GM19351 (cell line): ENCODE results near the gene CETP.

Experiments
- ATAC-seq: cut with Tn5 transposase; IDR thresholded peaks from one replicate; pipeline ENCODE4 v1.9.1; 2021; ENCODE audit warnings: mild to moderate bottlenecking, moderate library complexity; ENCODE audit not compliant: unreplicated experiment

The CETP gene

GRCh38 chr16:57016301-57016700 lies 54.6 kb downstream of the CETP start:
- ATAC-seq, result no peak

- no peak for ATAC-seq
Measured at GRCh38 chr16:57016831-57017230, 55.1 kb downstream of the CETP start.

DNA sequence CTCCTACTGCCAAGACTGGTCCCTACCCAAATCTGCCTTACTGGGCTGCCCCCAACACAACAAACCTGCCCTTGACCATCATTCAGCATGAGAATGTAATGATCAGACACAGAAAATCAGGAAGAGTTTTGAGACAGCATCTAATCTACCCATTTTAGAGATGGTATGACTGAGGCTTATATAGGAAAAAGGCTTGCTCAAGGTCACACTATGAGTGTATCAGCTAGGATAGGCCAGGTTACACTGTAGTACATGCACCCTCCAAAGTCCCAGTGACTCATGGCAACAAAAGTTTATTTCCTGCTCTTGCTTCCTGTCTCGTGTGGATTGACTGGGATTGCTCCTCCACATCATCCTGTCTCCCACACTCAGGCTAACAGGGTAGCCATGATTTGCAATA lies 55.5 kb downstream of the CETP start:
- ATAC-seq, result no peak

DNA sequence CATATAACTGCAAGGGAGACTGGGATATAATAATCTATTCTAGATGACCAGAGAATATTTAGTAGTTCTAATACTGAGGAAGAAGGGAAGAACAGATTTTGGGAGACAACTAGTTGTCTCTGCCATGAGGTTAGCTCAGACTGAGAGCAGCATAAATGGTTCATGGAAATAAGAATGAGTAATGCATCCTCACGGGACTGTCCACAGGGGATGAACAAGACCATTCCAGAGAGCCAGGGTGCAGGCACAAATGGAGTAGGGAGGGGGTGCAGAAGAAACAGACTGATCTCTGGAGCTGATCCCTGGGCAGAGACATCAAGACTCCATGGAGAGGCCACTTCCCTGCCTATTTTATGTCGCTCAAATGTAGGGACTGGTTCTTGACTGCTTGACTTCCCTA lies 58.0 kb downstream of the CETP start:
- no peak for ATAC-seq

- no peak for ATAC-seq
Measured at GRCh38 chr16:57020651-57021050, 58.9 kb downstream of the CETP start.

DNA sequence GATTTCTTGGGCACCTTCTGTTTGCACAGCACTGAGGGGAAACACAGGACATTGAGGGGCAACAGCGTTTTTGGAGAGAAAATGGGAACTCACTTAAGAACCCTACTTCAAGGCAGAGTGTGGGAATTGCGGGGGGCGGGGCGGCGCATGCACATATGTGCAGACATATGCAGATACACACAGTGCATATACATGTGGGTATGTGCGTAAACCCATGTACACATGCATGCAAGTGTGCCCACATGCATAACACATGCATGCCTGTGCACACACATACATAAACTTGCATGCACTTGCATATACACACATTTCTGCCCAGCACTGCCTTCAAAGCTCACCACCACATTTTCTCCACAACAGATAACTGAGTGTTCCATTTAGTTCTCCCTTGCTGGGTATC lies 60.0 kb downstream of the CETP start:
- ATAC-seq, result no peak

DNA sequence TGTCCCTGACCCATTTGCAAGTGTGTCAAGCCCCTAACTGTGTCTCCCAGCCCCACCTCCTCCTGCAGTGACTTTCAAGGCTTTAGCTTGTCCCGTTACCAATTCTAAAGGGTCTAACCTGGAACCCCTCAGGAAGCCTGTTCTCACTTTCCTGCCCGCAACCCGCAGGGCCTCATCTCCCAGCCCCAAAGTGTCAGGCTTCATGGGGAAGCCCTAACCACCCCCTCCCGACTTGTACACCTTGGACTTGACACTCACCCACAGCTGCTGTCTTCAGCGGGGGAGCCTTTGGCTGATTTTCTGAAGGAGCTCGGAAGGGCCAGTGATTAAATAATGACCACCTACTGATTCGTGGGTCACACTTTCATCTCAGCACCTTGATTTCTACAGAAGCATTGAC lies 60.7 kb downstream of the CETP start:
- no peak for ATAC-seq

GRCh38 chr16:57023541-57024249 lies 61.9 kb downstream of the CETP start:
- no peak for ATAC-seq

DNA sequence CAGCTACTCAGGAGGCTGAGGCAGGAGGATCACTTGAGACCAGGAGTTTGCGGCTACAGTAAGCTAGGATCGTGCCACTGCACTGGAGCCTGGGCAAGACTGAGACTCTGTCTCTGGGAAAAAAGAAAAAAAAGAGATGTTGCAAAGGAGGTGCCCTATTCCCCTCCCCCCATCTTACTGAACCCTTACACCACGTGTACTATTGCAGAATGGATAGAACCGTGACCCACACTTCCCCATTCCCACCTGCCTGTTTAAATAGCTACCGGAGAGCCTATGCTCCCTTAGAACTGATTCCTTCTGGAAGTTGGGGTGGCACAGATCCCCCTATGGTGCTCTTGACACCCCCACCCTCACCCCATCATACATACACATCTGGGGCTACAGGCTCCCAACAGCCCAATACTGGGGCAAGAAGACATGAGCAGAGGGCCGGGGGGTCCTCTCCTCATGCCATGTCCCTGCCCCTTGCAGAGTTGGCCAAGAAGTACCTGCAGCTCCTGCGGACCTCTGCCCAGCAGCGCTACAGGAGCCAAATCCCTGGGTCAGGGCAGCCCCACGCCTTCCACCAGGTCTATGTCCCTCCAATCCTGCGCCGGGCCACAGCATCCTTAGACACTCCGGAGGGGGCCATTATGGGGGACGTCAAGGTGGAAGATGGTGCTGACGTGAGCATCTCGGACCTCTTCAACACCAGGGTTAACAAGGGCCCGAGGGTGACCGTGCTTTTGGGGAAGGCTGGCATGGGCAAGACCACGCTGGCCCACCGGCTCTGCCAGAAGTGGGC lies 63.3 kb downstream of the CETP start:
- ATAC-seq, result no peak

GRCh38 chr16:57025941-57026777 lies 64.4 kb downstream of the CETP start:
- no peak for ATAC-seq

DNA sequence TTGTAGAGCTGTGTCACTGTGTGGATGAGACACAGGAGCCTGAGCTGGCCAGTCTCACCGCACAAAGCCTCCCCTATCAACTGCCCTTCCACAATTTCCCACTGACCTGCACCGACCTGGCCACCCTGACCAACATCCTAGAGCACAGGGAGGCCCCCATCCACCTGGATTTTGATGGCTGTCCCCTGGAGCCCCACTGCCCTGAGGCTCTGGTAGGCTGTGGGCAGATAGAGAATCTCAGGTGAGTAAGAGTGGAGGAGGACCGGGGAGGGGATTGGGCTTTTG lies 65.0 kb downstream of the CETP start:
- no peak for ATAC-seq

DNA sequence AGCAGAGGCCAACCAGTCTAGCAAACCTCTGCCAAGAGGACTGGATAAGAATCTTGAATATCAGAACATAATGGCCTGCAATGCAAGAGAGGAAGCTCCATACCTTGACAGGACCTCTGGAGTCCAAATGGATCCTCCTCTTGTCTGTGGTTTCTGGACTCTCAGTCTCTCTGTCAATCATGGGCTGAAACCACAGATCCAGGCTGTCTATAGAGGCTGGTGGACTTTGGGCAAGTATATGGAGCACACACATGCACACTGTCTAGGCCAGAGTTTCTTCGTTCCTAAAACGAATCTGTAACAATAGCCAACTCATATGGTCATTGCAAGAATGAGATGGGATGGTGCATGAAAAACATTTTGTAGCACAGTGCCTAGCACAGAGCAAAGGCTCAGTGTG lies 65.3 kb downstream of the CETP start:
- ATAC-seq, result no peak

GRCh38 chr16:57028086-57028485 lies 66.3 kb downstream of the CETP start:
- no peak for ATAC-seq

DNA sequence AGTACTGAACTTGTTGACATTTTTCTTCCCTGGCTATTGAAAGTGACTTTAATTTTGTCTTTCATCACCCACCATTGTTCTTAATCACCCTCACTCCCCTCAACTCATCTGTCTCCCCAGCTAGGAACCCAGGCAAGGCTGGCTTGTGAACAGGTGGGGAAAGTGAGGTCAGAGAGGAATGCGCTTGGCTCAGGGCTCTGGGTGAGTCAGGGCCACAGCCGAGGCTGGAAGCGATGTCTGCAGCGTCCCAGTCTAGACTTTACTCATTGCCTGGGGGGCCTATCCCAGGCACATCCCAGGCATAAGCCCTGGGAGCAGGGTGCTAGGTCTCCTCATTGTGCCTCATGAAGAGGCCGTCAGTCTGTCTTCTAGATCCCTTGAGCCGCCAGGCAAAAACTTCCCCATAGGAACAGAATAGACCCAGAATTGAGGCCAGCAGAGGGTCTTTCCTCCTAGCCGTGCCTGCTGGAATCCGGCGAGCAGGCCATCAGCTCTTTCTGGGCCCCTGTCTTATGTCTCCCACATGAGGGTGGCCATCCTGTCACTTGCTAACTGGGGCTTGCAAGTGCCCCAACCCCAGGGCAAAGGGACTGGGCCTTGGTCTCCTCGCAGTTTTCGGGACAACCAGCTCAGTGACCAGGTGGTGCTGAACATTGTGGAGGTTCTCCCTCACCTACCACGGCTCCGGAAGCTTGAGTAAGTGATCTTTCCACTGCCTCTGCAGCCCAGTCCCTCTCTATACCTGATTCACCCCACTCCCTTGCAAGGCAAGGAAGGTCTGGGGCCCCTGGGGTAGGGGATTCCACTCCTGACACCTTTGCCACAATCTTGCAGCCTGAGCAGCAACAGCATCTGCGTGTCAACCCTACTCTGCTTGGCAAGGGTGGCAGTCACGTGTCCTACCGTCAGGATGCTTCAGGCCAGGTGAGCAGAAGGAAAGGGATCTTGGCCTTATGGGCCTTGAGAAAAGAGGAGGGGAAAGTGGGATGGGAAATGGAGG lies 67.7 kb downstream of the CETP start:
- no peak for ATAC-seq

DNA sequence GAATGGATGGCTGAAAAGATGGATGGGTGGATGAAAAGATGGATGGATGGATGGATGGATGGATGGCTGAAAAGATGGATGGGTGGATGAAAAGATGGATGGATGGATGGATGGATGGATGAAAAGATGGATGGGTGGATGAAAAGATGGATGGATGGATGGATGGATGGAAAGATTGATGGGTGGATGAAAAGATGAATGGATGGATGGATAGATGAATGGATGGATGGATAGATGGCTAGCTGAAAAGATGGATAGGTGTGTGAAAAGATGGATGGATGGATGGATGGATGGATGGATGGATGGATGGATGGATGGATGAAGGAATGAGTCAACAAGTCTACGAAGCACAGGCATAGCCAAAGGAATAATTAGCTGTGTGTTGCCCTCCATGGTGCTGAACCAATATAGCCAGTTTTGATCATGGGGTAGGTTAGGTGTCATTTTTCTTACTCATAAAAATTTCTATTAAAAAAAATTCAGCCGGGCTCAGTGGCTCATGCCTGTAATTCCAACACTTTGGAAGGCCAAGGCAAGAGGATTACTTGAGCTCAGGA lies 68.7 kb downstream of the CETP start:
- ATAC-seq, result no peak

- no peak for ATAC-seq
Measured at GRCh38 chr16:57031156-57031555, 69.4 kb downstream of the CETP start.

DNA sequence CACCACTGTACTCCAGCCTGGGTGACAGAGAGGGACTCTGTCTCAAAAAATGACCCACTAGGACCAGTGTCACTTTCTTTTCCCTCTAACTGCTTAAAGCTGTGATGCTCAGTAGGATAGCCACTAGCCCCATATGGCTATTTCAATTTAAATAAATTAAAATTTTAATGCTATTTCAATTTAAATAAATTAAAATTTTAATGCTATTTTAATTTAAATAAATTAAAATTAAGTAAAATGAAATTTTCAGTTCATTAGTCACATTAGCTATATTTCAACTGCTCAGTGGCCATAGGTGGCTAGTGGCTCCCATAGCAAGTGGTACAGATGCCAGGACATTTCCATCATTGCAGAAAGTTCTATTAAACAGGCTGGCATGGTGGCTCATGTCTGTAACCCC lies 70.6 kb downstream of the CETP start:
- no peak for ATAC-seq

GRCh38 chr16:57032931-57033330 lies 71.2 kb downstream of the CETP start:
- ATAC-seq, result no peak
